Middle frontal gyrus (tissue), 1 donor: ENCODE results near the gene ADAMTS5.

ENCODE experiments used
- DNase-seq: peaks from one replicate; pipeline ENCODE4 v3.0.0-alpha.2; 2015; ENCODE audit warnings: low spot score; ENCODE audit errors: extremely low spot score

ADAMTS5 gene

GRCh38 chr21:26948194-26948593 is 18.7 kb downstream of the ADAMTS5 start:
- DNase-seq: no peak

DNA sequence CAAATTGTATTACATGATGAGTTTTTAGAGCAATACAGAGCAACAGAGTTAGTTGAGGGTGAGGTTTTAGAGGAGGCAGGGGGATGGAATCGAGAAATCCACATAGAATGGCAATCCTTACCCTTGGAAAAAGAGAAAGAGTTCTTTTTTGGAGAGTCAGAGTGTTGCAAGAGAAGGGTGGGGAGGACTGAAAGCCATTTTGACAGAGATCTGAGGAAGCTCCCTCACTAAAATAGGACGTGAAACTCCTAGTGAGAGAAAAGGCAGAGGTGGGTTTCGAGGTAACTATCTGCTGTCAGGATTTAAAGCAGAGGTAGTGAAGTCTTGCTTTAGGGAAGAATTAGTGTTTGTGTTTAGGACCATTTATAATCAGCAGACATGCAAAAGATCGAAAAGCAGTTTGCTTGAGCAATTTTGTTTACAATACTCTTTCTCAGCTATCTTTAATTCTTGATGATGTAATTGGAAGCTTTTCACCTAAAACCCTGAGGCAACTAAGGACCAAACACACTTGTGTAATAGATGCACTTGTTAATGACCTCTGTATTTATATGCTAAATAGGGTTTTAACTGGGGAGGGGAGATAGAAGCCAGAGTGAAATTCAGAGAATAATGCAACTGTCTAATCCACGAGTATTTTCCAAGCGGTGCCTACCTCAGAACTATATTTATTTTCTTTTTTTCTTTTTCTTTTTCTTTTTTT is 20.0 kb downstream of the ADAMTS5 start:
- no peak for DNase-seq

- no peak for DNase-seq
Measured at GRCh38 chr21:26945916-26946675, 20.8 kb downstream of the ADAMTS5 start.

DNA sequence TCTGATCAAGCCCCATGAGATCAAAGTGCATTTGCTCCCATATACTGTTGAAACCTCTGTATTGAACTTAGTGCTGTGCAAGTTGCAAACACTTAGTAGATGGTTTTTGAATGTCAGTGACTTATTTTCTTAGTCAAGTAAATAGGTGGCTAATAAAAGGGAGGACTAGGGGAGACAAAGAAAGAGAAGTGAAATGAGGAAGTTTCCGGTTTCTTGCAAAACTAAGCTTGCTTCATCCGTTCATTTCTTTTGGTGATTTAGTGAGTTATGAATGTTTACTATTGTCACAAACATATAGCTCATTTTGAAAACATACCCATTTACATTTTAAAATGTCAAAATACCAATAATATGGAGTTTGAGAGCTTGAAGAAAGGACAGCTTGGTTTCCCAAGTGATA is 23.0 kb downstream of the ADAMTS5 start:
- no peak for DNase-seq

DNA sequence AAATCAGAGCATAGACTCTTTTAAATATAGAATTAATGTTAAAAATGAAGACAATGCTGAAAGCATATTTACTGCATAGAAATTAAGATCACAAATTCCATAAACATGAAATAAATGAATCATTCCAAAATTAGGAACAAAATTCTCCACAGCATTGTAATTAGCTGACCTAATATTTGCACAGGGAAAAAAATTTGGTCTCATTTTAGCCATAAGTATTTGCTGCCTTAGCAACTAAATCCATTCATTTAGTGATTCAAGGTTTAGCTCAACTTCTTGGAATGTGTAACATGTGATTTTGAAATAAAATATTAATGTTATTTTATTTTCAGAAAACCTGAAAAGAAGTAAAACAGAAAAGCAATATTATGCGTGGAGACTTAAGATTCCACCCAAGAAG is 25.5 kb downstream of the ADAMTS5 start:
- DNase-seq: no peak

DNA sequence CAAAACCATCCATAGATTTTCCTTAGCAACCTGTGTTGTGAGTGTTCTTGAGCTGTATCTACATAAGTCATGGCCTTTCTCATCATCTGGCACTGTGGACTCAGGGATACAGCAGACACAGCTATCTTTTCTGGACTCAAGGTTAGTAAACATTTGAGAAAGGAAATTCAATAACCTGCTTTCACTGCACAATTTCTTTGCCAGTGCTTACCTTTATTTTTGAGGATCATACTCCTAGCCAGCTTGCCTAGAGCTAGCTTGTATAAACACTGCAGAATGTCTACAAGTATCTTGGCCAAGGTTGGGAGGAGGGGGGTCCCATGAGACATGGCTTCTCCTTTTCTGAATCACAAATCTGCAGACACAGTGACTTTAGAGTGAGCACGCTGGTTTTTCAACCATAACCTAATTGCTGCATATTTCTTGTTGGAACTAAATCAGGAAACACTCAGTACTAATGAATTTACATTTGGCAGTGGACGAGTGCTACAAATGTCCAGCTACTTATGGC is 27.2 kb downstream of the ADAMTS5 start:
- no peak for DNase-seq

GRCh38 chr21:26936641-26937040 is 30.2 kb downstream of the ADAMTS5 start:
- no peak for DNase-seq

- no peak for DNase-seq
Measured at GRCh38 chr21:26935977-26936376, 30.9 kb downstream of the ADAMTS5 start.

- DNase-seq: no peak
Measured at GRCh38 chr21:26934383-26934782, 32.5 kb downstream of the ADAMTS5 start.

GRCh38 chr21:26933448-26933847 is 33.4 kb downstream of the ADAMTS5 start:
- DNase-seq: no peak

DNA sequence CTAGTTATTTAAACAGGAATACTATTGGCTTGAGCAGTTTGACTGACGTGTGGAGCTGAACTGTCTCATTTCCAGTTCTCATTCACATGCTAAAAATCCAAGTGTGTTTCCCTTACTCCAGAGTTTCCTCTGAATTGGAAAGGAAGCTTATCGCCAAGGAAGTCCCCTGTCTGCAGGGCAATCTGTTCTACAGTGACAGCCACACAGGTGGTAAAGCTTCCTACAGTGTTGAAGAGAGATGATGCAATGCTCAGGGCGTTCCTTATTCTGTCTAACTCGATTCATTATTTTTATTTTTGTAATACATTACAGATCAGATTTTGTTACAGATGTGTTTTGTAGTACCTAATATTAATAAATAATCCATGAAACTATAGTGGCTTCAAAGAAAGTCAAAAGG is 41.3 kb downstream of the ADAMTS5 start:
- no peak for DNase-seq

- DNase-seq: no peak
Measured at GRCh38 chr21:26925122-26925521, 41.8 kb downstream of the ADAMTS5 start.

- no peak for DNase-seq
Measured at GRCh38 chr21:26923986-26924385, 42.9 kb downstream of the ADAMTS5 start.

GRCh38 chr21:26920055-26920454 is 46.8 kb downstream of the ADAMTS5 start:
- DNase-seq: no peak

GRCh38 chr21:26918323-26919079 is 48.4 kb downstream of the ADAMTS5 start:
- no peak for DNase-seq

- DNase-seq: no peak
Measured at GRCh38 chr21:26916799-26917198, 50.1 kb downstream of the ADAMTS5 start.

- DNase-seq: no peak
Measured at GRCh38 chr21:26914557-26914956, 52.3 kb downstream of the ADAMTS5 start.

DNA sequence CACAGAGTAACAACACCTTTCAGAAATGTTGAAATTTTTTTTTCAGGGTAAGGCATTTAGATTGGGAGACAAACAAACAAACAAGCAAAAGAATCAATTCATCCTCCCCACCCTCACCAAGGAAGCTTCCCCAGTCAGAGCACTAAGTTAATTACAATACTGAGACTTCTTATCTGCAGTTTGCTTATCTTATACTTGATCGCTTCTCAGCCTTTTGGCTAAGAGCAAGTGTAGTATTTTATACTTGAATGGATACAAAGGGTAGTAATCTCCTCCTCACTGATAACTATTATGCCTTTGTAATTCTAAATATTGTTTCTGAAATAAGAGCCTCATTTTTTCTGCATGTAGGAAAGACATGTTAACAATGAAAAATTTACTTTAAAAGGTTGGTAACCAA is 54.4 kb downstream of the ADAMTS5 start:
- no peak for DNase-seq

DNA sequence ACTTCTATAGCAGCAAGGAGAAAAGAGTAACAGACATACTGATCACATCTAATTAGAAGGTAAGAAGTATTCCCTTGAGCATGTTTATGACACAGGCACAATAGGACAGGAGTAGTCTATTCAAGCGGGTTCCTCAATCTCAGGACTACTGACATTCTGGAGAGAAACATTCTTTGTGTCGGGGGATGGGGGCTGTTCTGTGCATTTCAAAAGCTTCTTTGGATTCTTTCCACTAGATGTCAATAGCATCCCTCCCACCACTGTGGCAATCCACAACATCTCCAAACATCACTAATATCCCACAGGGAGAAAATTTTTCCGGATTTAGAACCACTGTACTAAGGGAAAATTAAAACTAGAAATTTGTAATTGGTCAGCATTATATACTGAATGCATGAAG is 56.9 kb downstream of the ADAMTS5 start:
- DNase-seq: no peak

DNA sequence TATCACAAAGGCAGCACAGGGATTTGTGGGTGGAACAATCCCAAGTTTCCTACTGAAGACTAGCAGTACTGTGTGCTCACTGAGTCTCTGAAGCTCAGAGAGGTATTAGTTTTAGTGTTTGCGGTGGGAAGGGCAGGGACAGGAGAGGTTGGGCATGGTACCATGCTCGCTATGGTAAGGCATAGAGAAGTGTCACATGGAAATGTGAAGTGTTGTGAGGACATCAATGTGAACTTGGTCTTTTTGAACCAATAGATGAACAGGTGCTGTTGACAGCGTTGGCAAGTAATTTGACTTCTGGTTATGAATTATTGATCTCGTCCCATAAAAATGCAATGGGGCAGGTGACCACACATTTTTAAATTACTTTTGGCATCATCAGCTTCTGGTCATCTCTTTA is 65.9 kb downstream of the ADAMTS5 start:
- DNase-seq: no peak

DNA sequence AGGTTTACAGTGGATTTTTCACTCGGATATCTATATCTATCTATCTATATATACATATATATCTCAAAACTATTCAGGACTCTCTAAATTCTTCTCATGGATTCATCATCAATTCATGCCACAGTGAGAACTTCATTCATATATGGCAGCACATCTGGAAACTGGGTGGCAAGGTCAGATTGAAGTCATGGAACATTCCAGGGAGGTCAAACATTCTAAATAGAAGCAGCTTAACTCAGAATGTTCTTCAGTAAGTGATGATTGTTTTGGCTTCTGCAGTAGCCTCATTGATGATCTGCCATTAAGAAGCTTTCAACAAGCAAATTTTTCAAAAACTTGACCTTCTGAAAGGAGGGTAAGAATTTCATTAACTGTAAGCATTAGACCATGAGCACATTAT is 74.7 kb downstream of the ADAMTS5 start:
- DNase-seq: no peak

GRCh38 chr21:26888931-26889330 is 78.0 kb downstream of the ADAMTS5 start:
- no peak for DNase-seq
